EH (cell line): ENCODE data around the gene JUND.
"Not testable (repeated sequence)": the region's sequence is repeated elsewhere in the genome, so short reads cannot be mapped to it uniquely, and the experiment has no call there.

Experiments used
- DNase-seq: peaks from one replicate; pipeline ENCODE4 v3.0.0-alpha.2; 2015; ENCODE audit warnings: low read depth

JUND gene

DNA sequence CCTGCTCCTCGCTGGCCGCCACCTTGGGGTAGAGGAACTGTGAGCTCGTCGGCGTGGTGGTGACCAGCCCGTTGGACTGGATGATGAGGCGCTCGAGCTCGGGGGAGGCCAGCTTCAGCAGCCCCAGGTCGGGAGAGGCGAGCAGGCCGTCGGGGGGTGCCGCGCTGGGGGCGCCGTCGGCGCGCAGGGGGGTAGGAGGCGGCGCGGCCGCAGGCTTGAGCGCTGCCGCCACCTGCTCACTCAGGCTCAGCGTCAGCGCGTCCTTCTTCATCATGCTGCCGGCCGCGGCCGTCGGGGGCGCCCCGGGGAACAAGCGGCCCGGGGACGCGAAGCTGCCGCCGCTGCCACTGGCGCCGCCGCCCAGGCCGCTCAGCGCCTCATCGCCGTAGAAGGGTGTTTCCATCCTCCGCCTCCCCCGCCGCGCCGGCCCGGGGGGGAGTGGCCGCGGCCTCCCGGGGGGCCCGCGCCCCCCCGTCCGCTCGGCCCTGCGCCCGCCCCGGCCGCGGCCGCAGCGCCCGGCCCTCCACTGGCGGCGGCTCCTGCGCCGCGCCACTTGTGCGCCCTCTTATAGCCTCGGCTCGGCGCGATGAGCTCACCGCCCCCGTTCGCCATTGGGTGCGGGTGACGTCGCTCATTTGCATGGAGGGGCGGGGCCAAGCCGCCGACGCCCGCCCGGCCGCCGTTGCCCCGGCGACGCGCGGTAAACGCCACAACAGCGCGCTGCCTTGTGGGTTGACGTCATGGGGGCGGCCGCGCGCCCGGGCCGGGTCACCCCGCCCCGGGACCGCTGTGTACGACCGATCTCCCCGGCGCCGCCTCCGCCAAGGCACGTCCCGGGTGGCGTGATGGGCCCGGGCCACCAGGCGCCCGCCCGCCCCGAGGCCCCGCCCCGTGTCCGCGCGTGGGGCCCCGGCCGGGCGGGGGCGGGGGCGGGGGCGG is at the start of gene JUND:
Gene JUND, minus strand, starts transcription at position 541 of the 939 bp plus-strand sequence. Its CDS starts 138 bp downstream, at position 403.
- peak; percentile 98 for DNase-seq

DNA sequence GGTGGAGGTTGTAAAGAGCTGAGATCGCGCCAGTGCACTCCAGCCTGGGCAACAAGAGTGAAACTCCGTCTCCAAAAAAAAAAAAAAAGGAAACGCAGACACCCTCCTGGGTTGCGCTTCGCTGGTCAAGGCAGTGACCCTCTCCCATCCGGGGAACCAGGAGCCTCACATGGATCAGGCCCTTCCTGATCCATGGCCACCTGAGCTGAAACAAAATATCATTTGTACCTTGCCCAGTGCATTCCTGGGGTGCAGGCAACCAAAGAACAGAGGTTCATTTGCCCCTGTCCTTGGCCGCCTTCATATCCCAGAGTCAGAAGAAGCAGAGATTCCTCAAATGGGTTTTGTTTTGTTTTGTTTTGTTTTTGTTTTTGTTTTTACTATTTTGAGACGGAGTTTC is 49.4 kb upstream of the JUND start:
- DNase-seq = no peak

DNA sequence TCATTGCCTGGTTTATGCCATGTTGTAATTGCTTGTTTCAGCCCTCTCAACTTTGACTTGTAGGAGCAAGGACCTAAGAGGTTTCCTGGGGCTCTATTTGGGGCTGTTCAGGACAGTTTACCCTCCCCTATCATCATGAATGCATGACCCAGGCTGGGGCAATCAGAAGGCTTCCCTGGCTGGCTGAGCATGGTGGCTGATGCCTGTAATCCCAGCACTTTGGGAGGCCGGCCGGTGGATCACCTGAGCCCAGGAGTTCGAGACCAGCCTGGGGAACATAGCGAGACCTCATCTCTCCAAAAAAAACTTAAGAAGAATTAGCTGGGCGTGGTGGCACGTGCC is 47.6 kb upstream of the JUND start:
- no peak for DNase-seq

DNA sequence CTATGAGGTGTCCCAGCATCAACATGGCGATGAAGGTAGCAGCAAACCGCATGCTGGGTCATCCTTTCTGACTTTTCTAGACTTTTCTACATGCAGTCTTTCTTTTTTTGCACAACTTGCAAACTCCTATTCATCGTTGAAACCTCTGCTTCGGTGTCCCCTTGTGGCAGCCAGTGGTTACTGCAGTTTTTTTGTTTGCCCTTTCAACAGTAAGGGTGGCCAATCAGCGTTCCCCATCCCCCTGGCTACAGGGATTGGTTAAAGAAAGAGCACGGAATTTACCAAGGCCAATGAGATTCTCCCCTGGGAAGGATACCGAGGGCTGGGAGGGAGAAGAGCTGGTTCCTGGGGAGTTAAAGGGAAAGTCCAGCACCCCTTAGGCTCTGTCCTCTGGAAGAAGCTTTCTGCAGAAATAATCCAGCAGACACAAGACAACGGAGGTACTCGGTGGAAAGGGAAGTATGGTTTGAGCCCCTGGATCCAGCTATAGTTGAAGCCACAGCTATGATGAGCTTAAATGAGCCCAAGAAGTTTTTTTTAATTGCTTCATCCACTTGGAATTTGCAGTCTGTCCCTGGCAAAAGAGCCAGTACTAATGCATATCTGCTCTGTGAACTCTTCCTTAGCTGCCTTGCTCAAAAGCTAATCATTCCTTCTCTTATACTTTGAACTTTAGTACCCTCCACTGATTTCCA is 47.1 kb upstream of the JUND start:
- peak; percentile 98 for DNase-seq

DNA sequence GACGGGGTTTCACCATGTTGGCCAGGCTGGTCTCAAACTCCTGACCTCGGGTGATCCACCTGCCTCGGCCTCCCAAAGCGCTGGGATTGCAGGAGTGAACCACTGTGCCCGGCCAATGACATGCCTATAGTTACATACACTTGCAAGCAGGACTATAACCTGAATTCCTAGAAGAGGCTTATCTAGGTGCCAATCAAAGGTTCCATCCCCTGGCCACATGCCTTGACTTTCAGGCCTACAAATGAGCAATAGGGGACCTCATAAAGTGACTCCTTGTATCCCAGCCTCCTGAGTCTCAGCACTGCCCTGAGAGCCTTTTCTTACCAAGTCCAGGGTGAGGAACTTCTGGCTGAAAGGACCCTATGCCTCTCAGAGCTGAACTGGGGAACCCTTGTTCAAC is 45.4 kb upstream of the JUND start:
- DNase-seq = no peak

DNA sequence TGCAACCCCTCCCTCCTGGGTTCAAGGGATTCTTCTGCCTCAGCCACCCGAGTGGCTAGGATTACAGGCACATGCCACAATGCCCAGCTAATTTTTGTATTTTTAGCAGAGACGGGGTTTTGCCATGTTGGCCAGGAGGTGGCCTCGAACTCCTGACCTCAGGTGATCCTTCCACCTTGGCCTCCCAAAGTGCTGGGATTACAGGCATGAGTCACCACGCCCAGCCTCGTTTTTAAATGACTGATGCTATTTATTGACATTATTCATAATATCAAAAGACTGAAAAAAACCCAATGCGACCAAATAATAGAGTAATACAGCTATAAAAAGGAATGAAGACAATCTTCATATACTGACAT is 42.9 kb upstream of the JUND start:
- not testable (repeated sequence) for DNase-seq

DNA sequence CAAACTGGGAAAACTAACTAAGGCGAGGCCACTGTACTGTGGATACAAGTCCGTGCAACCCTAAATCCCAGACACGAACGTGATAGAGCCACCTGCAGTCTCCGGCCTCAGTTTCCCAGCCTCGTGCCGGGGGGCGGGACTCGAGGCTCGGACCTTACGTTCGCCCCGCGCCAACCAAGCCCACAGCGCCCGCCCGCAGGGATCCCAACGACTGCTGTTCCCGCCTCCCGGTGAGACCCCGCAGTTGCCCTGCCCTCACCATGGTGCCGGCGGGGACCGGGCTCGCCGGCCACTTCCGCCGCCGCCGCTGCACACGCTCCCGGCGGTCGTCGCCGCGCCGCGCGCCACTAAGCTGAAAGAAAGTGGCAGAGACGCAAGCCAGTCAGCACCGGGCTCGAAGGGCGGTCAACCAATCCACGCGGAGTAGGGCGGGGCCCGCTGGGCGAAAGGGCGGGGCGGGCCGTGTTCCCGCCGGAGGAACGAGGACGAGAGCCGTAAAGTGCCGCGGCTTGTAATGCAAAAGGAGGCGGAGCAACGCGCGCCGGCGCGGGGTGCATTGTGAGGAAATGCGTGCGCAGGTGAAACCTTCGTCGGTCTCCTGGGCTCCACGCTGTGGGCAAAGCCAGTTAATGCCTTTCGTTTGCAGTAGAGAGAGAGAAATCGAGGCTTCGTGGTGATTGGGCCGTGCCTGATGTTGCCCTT is 41.5 kb upstream of the JUND start, which contains the start of gene LSM4:
Gene LSM4, minus strand, starts transcription at position 318 of the 702 bp plus-strand sequence. Its CDS starts 56 bp downstream, at position 262.
- peak; percentile 95 for DNase-seq

DNA sequence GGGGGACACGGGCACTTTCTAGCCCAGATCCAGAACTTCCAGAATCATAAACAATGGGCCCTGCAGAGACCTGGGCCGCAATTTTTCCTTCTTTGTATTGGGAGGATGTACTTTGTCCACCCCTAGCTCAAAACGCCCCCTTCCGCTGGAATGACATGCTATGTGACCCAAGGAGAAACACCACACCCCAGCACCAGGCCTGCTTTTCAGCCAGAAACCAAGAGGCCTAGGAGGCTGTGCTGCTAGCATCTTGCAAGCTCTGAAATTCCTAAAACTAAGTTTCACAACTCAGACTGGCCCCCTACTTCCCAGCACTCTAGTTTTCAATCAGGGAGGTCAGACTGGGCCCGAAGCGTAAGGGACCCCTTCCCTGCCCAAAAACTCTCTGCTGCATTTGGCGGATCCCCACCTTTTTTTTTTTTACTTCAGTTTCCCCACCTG is 40.9 kb upstream of the JUND start:
- DNase-seq = peak; percentile 74

DNA sequence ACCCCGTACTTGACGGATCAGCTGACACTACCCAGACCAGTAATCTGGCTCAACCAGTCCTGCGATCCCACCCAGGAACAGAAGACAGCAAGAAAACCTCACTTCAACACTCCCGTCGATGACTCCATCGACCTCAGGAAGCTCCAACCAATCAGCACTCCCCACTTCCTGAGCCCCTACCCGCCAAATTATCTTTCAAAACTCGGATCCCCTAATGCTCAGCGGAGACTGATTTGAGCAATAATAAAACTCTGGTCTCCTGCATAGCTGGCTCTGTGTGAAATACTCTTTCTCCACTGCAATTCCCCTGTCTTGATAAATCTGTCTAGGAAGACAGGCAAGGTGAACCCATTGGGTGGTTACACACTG is 40.3 kb upstream of the JUND start:
- peak; percentile 9 for DNase-seq

DNA sequence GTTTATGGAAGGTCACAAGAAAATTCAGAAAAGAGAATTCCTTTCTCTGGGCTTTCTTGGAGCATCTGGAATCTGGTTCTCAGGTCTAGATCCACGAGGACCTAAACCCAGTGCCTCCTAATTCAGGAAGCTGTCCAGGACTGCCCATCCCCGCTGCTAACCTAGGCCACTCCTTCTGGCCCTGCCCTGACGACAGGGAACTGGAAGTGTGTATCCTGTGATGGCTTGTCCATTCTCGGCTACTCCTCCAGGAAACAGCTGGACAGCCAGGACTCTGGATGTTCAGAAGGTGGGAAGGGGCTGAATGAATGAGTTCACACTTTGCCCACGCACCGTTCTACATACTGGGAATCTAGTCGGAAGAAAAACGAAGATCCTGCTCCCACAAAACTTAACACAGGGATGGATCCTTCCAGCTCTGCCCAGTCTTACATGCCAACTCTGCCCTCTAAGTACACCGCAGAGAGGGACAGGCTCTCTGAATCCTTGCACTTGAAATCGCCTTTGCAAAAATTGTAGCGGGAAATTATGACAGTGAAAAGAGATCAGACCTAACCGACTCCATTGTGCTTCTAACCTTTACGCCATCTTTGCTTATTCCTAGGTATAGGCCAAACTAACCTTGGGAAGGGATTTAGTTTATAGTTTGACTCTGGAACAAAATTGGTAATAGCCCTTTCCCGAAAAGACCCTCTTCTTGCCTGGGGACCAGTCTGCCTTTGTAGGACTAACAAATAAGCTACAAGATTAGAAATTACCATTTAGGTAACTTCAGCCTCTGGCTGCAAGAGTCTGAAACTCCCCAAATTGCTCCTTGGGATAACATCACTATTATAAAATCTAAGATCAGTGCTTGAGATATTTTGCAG is 39.7 kb upstream of the JUND start:
- DNase-seq = no peak

DNA sequence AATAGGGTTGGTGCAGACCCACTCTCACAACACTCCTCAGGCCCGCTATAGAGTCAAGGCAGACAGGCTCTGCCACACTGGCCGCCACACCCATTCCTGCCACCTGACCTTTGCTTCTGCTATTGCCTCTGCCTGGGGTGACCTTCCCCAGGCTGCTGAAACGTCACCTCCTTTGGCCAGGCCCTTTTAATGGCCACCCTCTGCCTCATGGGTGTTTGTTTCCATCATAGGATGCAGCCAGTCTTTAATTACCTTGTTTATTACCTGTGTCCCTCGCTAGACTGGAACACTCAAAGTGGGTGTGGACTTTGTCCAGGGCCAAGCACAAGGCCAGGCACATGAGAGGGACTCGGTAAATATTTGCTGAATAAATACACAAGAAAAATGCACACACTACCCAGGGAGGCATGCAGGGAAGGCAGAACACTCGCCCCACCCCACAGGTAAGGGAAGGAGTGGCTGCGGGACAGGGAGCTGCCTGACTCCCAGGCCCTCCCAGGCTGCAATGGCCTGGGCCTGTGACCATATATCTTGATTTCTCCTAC is 38.2 kb upstream of the JUND start:
- no peak for DNase-seq

DNA sequence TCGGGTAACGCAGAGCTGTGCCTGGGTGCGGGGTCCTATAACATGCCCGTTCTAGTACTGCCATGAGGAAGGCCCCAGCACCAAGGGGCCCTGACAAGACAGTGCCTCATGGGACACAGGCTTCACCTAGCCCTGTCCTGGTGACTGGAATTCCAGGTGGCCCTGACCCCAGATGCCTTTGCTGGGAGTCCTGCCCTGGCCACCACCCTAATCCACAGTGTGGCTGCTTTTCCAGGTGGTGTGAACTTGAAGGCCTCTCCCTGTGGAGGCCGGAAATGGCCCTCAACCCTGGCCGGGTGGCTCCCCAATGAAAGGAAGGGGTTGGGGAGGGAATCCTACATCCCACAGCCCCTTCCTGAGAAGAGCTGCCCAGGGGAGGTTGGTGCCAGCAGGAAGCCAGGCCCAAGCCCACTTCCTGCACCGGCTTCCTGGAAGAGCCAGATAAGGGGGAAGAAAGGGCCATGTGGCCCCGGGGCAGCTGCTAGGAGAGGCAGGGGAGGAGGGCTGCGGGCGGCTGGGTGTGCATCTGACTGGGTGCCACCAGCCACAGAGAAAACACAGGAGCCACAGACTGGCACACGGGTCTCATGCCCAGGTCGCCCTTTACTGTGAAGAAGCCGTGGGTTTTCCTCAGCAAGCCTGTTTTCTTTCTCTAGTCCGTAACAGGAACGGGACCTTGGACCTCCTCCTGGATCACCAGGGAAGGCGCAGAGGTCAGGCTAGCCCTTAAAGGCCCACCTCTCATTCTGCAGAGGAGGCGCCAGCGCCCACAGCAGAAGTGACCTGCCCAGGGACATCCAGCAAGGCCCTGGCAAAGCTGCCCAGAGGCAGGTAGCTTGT is 36.8 kb upstream of the JUND start:
- DNase-seq = no peak

DNA sequence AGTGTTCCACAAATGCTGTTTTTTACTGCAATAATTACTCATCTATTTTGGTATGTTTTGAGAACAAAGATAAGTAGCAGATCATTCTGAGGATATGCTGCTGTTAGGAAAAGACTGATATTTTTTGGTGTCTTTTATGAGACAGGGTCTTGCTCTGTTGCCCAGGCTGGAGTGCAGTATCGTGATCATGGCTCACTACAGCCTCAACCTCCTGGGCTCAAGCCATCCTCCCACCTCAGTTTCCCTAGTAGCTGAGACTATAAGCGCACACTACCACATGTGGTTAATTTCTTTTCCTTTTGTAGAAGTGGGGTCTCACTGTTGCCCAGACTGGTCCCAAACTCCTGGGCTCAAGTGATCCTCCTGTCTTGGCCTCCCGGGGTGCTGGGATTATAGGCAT is 32.0 kb upstream of the JUND start:
- DNase-seq = no peak

DNA sequence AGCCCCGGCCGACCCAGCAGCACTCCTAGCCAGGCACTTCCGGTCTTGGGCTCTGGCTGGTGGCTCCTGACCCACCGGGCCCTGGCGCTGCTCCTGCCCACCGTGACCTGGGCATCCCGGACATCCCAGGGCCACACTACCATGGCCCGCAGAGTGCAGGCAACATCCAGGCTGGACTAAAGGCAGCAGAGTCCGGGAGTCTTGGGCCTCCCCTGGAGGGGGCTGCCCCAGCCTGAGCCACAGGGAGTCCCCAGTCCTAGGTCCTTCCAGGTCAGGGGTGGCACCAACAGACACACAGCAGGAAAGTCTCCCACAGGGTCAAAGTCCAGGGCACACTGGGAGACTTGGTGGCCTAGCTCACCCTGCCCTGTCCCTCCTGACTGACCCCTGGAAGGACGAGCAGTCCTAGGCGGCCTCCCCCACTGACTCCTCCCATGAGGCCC is 30.7 kb upstream of the JUND start:
- DNase-seq = no peak

DNA sequence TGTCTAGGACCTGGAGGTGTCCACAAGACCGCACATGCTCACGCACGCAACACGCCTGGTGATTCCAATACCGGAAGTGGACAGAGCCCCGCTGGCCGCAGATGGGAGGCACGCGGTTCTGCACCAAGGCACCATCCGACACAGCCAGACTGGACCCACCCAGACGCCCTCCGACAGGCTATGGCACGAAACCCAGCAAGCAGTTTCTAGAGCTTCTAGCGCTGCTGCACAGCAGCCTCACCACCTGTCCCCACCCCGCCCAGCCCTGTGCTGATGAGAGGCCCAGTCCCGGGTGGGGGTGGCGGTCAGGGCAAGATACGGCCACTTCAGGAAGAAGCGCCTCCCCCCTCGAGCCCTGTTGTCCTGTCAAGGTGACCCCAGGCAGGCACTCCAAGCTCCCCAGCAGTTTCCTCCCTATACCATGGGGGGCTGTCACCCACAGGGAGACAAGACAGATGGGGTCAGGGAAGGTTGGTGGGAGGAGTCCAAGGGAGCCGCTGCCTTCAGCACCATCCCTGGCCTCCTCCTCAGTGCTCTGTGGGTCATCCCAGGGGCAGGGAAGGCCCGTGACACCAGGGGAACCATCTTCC is 30.2 kb upstream of the JUND start:
- no peak for DNase-seq

DNA sequence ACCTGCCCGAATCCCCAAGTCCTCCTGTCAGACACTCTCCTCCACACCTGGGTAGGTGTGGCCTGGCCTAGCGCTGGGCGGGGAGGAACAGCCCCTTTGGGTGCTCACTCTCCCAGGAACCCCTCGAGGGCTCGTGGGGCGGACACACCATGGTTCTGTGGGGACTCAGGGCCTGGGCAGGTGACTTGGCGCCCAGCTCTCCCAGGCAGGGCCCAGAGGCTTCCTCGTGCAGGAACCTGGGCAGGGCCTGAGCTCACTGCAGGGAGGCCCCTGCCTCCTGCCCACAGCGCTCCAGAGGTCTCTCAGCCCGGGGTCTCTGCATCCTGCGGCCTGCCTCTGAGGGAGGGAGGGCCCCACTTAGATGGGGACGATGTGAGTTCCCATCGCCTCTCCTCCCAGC is 29.5 kb upstream of the JUND start:
- DNase-seq = no peak

DNA sequence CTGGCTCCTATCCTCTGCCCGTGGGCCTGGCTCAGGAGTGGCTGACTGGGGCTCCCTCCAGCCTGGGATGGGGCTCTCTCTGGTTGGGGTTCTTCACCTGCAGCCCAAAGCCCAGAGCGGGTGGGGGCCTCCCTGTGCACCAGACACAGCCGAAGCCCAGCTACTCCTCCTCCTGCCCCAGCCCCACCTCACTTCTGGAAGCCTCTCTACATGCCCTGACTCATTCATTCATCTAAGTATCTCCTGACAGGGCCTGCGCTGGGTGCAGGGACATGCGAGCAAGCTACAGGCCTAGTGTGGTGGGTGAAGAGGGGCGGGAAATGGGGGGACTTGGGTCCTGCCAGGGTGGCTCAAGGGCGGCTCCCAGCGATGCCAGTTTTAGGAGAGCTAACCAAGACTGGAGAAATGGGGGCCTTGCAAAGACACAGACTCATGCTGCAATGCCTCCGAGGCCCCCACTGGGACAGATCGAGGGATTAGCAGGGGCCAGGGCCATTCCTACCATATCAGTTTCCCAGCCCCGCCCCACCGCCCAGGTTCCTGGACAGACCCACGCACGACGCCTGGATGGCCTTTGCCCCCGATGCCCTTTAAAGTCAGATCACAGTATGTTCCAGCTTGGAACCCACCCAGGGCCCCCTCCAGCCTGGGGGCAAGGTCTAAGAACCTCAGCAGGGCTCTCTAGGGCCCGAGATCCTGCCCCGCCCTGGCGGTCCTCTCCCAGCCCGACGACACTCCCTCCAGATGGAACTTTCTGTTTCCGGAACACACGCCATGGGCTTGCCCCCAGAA is 28.9 kb upstream of the JUND start:
- no peak for DNase-seq

DNA sequence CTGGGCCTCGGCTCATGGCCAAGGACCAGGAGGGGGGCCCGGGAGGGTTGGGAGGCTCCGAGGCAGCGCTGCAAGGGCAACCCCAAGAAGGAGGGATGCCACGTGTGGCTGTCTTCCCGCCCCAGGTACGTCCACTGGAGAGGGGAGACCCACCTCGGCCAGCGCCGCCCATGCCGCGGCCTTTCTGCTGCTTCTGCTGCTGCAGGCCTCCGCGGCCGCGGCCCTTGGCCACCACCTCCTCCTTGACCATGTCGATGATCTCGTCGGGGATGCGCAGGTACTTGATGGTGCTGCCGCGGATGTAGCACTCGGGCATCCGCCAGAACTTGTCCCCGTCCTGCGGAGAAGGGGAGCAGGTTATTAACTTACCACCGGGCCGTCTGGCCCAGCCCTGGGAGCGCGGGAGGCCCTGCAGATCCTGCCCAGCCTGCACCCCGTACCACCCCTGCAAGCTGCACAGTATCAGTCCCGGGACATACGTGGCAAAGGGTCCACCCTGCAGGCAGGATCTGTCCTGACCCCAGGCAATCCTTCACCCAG is 28.2 kb upstream of the JUND start:
- no peak for DNase-seq

DNA sequence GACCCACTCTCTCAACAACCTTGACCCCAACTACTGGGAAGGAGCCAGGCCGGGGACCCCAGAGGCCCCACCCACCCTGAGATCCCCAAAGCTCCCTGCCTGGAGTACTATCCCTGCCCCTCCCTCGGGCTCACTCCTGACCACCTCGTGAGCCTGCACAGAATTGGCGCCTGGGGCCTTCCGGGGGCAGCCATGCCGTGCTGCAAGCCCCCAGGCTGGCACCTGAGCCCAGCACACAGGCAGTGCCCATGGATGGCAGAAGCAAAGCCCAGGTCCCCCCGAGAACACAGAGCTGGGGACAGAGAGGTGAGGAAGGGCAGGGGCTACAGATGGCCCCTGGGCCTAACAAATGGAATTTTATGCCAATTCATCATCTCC is 27.5 kb upstream of the JUND start:
- no peak for DNase-seq
